ENCODE measurements around the gene THRA.

The THRA gene

DNA sequence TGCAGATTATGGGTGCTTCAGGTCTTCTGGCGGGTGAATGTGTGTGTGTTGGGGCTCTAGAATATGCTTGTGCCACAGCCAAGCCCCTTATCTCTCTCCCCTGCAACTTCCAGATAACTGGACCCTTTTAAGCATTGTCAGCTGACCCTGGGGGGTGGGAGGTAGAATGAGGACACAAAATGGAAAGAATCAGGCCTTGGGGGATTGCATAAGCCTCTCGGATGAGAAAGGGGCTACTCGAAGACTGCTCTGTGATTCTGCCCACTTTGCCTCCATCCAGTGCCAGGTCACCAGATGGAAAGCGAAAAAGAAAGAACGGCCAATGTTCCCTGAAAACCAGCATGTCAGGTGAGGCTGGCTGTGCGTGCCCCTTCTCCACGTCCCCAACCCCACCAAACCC lies 13.8 kb downstream of the THRA start:
- Histone ChIP-seq H3K36me3 (peaks cover 21% of the 10 kb centered on the region), H3K27me3 (ENCODE audit: insufficient read depth, low read depth, severe bottlenecking) (no peaks in the 10 kb centered on the region), H3K4me3 (ENCODE audit: low read depth, low read length) (no peak overlapping the region), H3K27ac (peak overlapping the region; percentile 13; the same call in 1 of the 2 replicates), H3K9me3 (ENCODE audit: severe bottlenecking) (no peaks in the 10 kb centered on the region)
- TF ChIP-seq, protein P1, sequence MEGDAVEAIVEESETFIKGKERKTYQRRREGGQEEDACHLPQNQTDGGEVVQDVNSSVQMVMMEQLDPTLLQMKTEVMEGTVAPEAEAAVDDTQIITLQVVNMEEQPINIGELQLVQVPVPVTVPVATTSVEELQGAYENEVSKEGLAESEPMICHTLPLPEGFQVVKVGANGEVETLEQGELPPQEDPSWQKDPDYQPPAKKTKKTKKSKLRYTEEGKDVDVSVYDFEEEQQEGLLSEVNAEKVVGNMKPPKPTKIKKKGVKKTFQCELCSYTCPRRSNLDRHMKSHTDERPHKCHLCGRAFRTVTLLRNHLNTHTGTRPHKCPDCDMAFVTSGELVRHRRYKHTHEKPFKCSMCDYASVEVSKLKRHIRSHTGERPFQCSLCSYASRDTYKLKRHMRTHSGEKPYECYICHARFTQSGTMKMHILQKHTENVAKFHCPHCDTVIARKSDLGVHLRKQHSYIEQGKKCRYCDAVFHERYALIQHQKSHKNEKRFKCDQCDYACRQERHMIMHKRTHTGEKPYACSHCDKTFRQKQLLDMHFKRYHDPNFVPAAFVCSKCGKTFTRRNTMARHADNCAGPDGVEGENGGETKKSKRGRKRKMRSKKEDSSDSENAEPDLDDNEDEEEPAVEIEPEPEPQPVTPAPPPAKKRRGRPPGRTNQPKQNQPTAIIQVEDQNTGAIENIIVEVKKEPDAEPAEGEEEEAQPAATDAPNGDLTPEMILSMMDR (IDR thresholded peaks at IDR 0.05; ENCODE audit: low read depth, low read length) = no peak
- no peak for DNase-seq

DNA sequence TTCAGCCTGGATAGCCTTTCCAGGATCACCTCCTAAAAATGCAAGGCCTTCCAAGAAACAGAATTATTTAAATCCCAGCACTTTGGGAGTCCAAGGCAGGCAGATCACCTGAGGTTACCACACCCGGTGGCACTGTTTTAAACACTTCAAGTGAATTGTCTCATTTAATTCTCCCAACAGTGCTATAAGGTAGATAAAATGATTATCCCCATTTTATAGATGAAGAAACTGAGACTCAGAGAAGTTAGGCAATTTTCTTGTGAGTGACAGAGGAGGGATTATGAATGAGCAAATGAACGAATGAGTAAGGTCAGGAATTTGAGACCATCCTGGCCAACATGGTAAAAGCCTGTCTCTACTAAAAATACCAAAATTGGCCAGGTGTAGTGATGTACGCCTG lies 16.8 kb downstream of the THRA start:
- no peak overlapping the region for H3K27ac ChIP-seq
- DNase-seq = no peak
- H3K27me3 ChIP-seq (ENCODE audit: insufficient read depth, low read depth, severe bottlenecking) = no peaks in the 10 kb centered on the region
- no peak overlapping the region for H3K4me3 ChIP-seq (ENCODE audit: low read depth, low read length)
- H3K36me3 ChIP-seq = peaks cover 27% of the 10 kb centered on the region
- no peaks in the 10 kb centered on the region for H3K9me3 ChIP-seq (ENCODE audit: severe bottlenecking)
- TF ChIP-seq, protein P1 (IDR thresholded peaks at IDR 0.05; ENCODE audit: low read depth, low read length) = no peak

DNA sequence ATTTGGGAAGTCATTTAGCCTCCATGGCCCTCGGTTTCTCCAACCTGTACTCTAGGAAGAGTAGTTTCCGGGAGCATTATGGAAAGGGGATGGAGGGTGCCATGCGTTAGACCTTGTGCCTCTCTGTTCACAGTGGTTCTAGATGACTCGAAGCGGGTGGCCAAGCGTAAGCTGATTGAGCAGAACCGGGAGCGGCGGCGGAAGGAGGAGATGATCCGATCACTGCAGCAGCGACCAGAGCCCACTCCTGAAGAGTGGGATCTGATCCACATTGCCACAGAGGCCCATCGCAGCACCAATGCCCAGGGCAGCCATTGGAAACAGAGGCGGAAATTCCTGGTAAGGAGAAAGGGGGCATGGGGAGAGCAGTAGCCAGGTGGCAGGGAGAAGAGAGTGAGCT lies 21.7 kb downstream of the THRA start:
- no peak for DNase-seq
- Histone ChIP-seq H3K36me3 (peaks cover 58% of the 10 kb centered on the region), H3K4me3 (ENCODE audit: low read depth, low read length) (no peak overlapping the region), H3K27ac (no peak overlapping the region), H3K9me3 (ENCODE audit: severe bottlenecking) (no peaks in the 10 kb centered on the region), H3K27me3 (ENCODE audit: insufficient read depth, low read depth, severe bottlenecking) (no peaks in the 10 kb centered on the region)
- TF ChIP-seq, protein P1 (IDR thresholded peaks at IDR 0.05; ENCODE audit: low read depth, low read length) = no peak

GRCh38 chr17:40086150-40087044 lies 23.6 kb downstream of the THRA start:
- no peak overlapping the region for H3K4me3 ChIP-seq (ENCODE audit: low read depth, low read length)
- TF ChIP-seq, protein P1 (IDR thresholded peaks at IDR 0.05; ENCODE audit: low read depth, low read length) = peak; percentile 93
- peaks cover 56% of the 10 kb centered on the region for H3K36me3 ChIP-seq
- H3K9me3 ChIP-seq (ENCODE audit: severe bottlenecking) = no peaks in the 10 kb centered on the region
- H3K27me3 ChIP-seq (ENCODE audit: insufficient read depth, low read depth, severe bottlenecking) = no peaks in the 10 kb centered on the region
- H3K27ac ChIP-seq = no peak overlapping the region
- DNase-seq = peak; percentile 83

DNA sequence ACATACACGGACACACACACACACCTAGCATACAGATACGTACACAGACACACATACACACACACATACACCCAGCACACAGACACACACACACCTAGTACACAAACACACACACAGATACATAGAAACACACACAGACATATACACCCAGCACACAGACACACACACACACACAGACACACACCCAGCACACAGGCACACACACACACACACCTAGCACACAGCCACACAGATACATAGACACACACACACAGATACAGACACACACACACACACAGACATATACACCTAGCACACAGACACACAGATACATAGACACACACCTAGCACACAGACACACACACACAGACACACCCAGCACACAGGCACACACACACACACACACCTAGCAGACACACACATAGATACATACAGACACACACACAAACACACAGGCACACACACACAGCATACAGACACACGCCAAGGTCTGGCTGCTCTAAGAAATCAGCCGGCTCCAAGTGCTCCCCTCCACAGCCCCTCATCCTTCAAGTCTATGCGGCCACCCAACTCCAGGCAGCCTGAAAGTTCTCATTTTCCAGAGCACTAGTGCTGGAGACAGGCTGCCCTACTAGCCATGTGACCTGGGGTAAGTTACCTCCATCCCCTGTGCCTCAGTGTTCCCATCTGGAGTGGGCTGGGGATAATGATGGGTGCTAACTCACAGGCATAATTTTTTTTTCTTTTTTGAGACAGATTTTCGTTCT lies 24.5 kb downstream of the THRA start:
- no peak for DNase-seq
- Histone ChIP-seq H3K9me3 (ENCODE audit: severe bottlenecking) (no peaks in the 10 kb centered on the region), H3K27ac (no peak overlapping the region), H3K36me3 (peaks cover 54% of the 10 kb centered on the region), H3K4me3 (ENCODE audit: low read depth, low read length) (no peak overlapping the region), H3K27me3 (ENCODE audit: insufficient read depth, low read depth, severe bottlenecking) (no peaks in the 10 kb centered on the region)
- TF ChIP-seq, protein P1 (IDR thresholded peaks at IDR 0.05; ENCODE audit: low read depth, low read length) = no peak

Measured in WERI-Rb-1 (cell line).